Measurements from ENCODE around the gene CENPM.
A peak's percentile ranks its signal among the peaks of the same experiment; 100 is the strongest.

Gene CENPM

GRCh38 chr22:41946629-41947423 lies at the start of gene CENPM:
Gene CENPM, minus strand, starts transcription at chr22:41947152. Its CDS starts 76 bp downstream, at chr22:41947076.
- peak; percentile 93 for DNase-seq

DNA sequence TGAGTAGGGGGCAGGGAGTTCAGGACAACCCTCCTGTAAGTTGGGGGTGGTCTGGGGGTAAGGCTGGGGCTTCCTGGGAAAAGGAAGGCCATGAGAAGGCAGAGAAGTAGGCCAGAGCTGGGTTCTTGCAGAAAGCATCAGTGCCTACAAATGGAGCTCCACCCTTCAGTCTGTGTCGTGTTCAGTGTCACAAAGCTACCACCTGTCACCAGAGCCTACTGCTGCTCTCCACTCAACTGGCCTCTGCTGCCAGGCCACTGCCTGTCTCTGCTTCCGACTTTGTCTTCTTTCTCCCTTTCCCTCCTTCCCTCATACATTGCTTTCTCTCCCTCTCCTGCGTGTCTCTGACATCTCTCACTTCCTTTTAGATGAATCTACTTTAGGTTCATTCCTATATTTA lies 48.3 kb upstream of the CENPM start:
- DNase-seq: no peak

DNA sequence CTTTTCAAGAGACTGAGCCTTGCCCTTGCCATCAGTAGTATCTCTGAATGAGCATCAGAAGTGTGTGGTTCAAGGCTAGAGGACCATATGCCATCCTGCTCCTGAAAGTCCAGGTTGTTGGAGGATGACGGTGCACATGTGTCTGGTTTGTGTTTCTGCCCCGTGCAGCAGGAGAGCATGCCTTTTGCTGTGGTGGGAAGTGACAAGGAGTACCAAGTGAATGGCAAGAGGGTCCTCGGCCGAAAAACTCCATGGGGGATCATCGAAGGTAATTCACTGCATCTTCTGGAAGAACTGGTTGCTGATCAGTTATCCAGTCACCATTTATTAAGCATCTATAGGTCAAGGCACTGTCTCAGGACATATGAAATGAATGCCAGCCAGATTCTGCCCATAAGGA lies 45.5 kb upstream of the CENPM start:
- DNase-seq: no peak

DNA sequence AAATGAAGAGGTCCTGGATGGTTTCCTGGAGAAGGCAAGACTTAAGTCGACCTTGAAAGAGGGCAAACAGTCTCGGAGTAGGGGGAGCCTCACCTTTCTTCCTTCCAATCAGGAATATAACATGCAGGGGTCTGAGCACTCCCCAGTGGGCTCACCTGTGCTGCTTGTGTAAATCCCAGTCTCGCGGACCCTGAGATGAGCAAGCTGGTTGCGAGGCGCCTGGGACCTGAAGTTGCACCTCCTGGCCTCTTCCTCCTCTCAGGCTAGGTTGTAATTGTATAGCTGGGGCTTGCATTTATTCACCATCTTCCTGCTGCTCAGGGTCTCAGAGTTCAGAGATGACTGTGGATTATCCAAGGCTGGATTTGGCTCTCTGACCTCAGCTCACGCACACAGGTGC lies 44.2 kb upstream of the CENPM start:
- DNase-seq: no peak

GRCh38 chr22:41989246-41989645 lies 42.3 kb upstream of the CENPM start:
- no peak for DNase-seq

DNA sequence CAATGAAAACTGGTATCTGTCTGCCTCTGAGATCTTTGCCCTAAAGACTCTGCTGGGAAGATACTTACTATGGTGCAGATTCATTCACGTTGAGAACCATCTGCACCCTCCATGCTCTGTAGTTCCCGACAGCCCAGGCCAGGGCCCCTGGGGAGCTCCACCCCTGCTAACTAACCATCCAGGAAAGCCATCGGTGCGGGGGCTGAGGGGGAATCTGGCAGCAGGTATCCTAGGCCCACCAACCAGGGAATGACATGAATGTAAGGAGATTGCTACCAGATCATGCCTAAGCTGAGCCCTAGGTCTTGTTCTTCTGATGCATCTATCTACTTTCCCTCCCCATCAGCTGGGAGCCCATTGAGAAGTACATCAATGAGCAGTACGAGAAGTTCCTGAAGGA lies 40.3 kb upstream of the CENPM start:
- DNase-seq: no peak

- no peak for DNase-seq
These were observed 36.8 kb upstream of the CENPM start for GRCh38 chr22:41983513-41984405.

GRCh38 chr22:41982865-41983264 lies 35.9 kb upstream of the CENPM start:
- DNase-seq: no peak

GRCh38 chr22:41979423-41980250 lies 32.7 kb upstream of the CENPM start:
- no peak for DNase-seq

DNA sequence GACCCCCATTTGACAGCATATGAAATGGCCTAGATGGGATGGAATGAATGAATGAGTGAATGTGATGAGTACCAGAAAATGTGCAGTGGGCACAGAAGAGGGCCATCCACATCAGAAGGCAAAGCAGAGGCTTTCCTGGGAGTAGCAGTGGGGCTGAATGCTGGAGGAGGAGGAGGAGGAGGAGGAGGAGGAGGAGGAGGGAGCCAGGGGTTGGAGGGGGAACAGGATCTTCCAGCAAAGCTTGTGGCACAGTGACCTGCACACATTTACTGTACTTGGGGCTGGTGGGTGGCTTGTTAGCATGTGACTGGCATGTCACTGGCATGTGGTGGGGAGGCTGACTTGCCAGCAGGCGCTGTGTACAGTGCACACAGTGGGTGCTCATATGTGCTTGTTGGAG lies 31.8 kb upstream of the CENPM start:
- DNase-seq: no peak

- DNase-seq: peak; percentile 29
These were observed 30.1 kb upstream of the CENPM start for GRCh38 chr22:41976961-41977566.

DNA sequence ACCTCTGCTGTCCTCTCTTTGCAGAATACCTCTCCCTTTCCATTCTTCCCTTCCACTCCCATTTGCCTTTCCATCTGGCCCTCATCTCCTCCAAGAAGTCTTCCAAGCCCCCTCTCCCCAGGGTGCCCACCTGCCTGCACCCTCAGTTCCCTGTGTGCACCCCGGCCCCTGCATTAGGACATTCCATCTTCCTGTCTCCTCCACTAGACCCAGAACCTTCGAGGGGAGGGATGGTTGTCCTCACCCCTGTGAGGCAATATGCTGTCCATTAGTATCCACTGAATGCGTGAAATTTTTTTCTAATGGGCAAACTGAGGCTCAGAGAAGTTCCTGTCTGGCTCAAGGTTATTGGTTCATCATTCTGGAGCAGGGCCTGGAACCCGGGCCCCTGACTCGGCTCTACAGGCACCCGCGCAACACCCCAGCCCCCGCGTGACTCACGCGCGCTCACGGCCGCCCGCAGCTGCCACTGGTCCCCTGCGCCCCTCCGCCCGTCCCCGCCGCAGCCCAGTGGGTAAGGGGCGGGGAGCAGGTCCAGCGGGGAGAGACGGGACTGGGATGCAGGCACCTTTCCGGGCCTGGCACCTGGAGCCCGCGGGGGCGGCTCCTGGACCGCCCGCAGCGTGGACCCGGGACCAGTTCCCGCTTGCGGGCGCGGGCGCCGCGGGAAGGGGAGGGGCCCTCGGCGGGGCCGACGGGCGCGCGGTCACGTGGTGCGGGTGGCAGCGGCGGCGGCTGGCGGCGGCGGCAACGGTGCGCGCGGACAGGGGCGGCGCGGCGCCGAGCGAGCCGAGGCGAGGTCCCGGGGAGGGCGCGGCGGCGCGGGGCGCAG lies 29.3 kb upstream of the CENPM start:
- DNase-seq: peak; percentile 14

- DNase-seq: no peak
These were observed 28.5 kb upstream of the CENPM start for GRCh38 chr22:41975299-41976069.

GRCh38 chr22:41974691-41975290 lies 27.8 kb upstream of the CENPM start:
- no peak for DNase-seq

DNA sequence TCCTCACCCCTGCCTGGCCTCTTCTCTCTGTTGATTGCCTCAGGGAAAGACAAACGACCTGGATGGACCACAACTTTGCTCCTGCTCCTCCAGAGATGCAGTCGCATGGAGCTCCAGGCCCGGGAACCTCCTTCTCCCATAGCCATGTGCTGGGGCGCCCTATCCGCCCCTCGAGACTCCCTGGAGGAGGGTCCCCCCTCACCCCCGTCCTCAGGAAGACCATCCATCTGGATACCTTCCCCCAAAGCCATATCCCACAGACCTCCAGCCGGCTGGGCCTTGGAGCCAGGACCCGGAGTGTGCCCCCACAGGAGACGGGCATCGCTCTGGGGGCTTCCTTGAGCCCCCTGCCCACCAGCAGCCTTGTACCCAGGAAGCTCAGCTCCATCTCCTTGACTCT lies 24.5 kb upstream of the CENPM start:
- DNase-seq: no peak

DNA sequence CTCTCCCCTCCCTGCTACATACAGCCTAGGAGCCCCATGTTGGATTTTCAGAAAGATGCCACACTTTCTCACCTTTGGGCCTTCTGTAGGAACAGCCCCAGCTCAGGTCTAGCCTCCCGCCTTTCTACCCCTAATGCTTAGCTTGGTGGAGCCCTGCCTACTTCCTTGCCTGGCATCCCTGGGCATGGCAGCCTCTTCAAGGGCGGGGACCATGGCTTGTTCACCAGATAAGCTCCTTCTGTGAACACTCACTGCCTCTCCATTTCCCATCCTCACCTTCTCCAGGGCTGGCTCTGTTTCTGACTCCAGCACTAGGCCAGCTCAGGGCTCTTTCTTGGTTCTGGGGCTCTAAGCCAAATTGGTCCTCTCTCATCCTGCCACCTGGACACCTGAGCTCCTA lies 23.6 kb upstream of the CENPM start:
- no peak for DNase-seq

DNA sequence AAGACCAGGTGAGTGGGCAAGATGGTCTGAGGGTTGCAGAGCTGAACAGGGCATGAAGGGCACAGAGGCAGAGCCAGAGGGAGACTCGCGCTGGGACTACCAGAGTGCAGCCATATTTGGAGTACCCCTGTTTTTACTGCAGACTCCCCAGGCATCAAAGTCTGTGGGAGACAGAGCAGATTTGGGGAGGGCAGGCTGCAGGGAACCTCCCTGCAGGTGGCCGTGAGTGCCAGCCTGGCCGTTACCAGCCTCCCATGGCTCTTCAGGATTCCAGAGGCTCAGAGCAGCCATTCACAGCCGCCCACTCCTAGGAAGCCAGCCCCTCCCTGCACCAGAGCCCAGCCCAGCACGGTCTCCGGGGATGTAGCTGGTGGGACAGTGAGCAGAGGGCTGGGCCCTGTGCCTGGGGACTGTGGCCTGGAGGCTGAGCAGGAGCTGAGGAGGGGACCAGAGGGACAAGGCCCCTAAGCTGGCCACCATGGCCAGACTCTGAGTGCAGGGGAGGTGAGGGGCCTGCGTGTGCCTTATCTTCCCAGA lies 22.2 kb upstream of the CENPM start, which contains the start of gene SEPTIN3:
SEPTIN3 (plus strand) TSS at position 334 of the 537 bp plus-strand sequence. CDS start 2,050 bp downstream, outside the sequence.
- no peak for DNase-seq

- DNase-seq: peak; percentile 76
These were observed 21.6 kb upstream of the CENPM start for GRCh38 chr22:41968601-41969000.

DNA sequence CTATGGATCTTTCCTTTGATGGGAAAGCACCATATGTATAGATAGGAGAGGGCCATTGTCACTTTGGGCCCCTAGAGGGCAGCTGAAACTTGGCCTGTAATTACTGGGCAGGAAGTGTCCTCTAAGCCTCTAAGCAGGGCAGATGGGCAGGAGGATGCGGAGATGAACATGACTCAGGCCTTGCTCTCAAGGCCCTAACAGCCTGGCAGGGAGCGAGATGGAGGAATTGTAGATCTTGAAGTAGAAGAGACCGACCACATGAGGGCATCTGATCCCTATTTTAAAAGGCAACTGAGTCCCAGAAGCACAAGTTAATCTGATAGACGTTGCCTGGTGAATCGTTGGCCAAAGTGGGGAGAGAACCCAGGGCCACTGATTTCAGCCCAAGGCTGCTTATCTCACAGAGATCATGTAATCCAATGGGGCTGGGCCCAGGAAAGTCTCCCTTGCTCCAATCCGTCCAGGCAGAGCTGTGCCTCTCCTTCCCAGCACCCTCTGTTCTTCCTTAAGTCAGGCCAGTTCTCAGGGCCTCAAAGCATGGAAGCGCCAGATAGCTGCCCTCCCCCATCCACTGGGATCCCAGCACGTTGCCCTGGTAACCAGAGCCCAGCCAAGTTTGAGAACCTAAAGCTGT lies 19.8 kb upstream of the CENPM start:
- DNase-seq: peak; percentile 34

DNA sequence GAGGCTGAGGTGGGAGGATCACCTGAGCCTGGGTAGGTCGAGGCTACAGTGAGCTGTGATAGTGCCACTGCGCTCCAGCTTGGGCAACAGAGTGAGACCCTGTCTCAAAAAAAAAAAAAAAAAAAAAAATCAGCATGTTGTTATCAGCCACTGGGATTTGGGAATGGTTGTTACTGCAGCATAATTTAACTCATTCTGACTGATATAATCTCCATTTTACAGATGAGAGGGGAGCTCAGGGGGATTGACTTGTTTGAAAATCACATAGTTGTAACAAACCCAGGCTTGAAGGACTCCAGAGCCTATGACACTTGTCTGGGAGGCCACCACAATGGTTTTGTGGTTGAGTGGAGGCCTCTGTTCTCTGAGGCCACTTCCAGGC lies 19.3 kb upstream of the CENPM start:
- no peak for DNase-seq
